HUES6 (cell line): ENCODE measurements around the gene GNAI3.
A peak's percentile ranks its signal among the peaks of the same experiment; 100 is the strongest.

Source experiments
- H3K27ac ChIP-seq: 2 replicates; pipeline ENCODE4 v1.7.0; 2013; ENCODE audit warnings: low read depth, mild to moderate bottlenecking, low read length, inconsistent platforms
- H3K27me3 ChIP-seq: 2 replicates; pipeline ENCODE4 v1.6.1; 2013; ENCODE audit warnings: low read length; ENCODE audit not compliant: control insufficient read depth, insufficient read depth
- H3K36me3 ChIP-seq: 2 replicates; pipeline ENCODE4 v1.6.1; 2013; ENCODE audit warnings: low read length; ENCODE audit not compliant: control insufficient read depth, insufficient read depth
- H3K4me1 ChIP-seq: 2 replicates; pipeline ENCODE4 v1.6.1; 2013; ENCODE audit warnings: low read length; ENCODE audit not compliant: control insufficient read depth, insufficient read depth
- H3K4me3 ChIP-seq: 2 replicates; pipeline ENCODE4 v1.5.1; 2013; ENCODE audit warnings: low read depth, low read length
- H3K9ac ChIP-seq: one replicate; pipeline ENCODE4 v1.6.1; 2013; ENCODE audit warnings: mild to moderate bottlenecking, low read length
- H3K9me3 ChIP-seq: 2 replicates; pipeline ENCODE4 v1.6.1; 2013; ENCODE audit warnings: low read depth, low read length; ENCODE audit not compliant: control insufficient read depth, insufficient read depth

The GNAI3 gene

GRCh38 chr1:109609881-109610280 is 61.5 kb downstream of the GNAI3 start:
- Histone ChIP-seq H3K9ac (no peak overlapping the region), H3K4me1 (peaks cover 16% of the 10 kb centered on the region), H3K4me3 (no peak overlapping the region), H3K36me3 (no peaks in the 10 kb centered on the region), H3K27me3 (no peaks in the 10 kb centered on the region), H3K27ac (no peak overlapping the region), H3K9me3 (no peaks in the 10 kb centered on the region)

- H3K27ac ChIP-seq = no peak overlapping the region
- H3K27me3 ChIP-seq = no peaks in the 10 kb centered on the region
- H3K9me3 ChIP-seq = no peaks in the 10 kb centered on the region
- peaks cover 16% of the 10 kb centered on the region for H3K4me1 ChIP-seq
- no peak overlapping the region for H3K9ac ChIP-seq
- no peak overlapping the region for H3K4me3 ChIP-seq
- H3K36me3 ChIP-seq = no peaks in the 10 kb centered on the region
These were observed 62.3 kb downstream of the GNAI3 start for GRCh38 chr1:109610609-109611307.

GRCh38 chr1:109611308-109611990 is 63.0 kb downstream of the GNAI3 start:
- Histone ChIP-seq H3K4me3 (no peak overlapping the region), H3K27ac (no peak overlapping the region), H3K36me3 (no peaks in the 10 kb centered on the region), H3K4me1 (peaks cover 16% of the 10 kb centered on the region), H3K9me3 (no peaks in the 10 kb centered on the region), H3K9ac (no peak overlapping the region), H3K27me3 (no peaks in the 10 kb centered on the region)

- H3K36me3 ChIP-seq = no peaks in the 10 kb centered on the region
- peaks cover 28% of the 10 kb centered on the region for H3K4me1 ChIP-seq
- H3K9me3 ChIP-seq = no peaks in the 10 kb centered on the region
- H3K27ac ChIP-seq = no peak overlapping the region
- H3K4me3 ChIP-seq = no peak overlapping the region
- H3K9ac ChIP-seq = no peak overlapping the region
- no peaks in the 10 kb centered on the region for H3K27me3 ChIP-seq
These were observed 65.1 kb downstream of the GNAI3 start for GRCh38 chr1:109613361-109614147.

- Histone ChIP-seq H3K27me3 (no peaks in the 10 kb centered on the region), H3K4me1 (peaks cover 24% of the 10 kb centered on the region), H3K4me3 (no peak overlapping the region), H3K27ac (no peak overlapping the region), H3K9me3 (no peaks in the 10 kb centered on the region), H3K9ac (no peak overlapping the region), H3K36me3 (no peaks in the 10 kb centered on the region)
These were observed 67.5 kb downstream of the GNAI3 start for GRCh38 chr1:109615879-109616278.

GRCh38 chr1:109616391-109616790 is 68.0 kb downstream of the GNAI3 start:
- Histone ChIP-seq H3K4me3 (no peak overlapping the region), H3K9me3 (no peaks in the 10 kb centered on the region), H3K36me3 (no peaks in the 10 kb centered on the region), H3K9ac (no peak overlapping the region), H3K27ac (no peak overlapping the region), H3K4me1 (peaks cover 25% of the 10 kb centered on the region), H3K27me3 (no peaks in the 10 kb centered on the region)

- no peak overlapping the region for H3K27ac ChIP-seq
- H3K4me1 ChIP-seq = peaks cover 29% of the 10 kb centered on the region
- H3K9me3 ChIP-seq = no peaks in the 10 kb centered on the region
- peak overlapping the region; percentile 1; the same call in 1 of the 2 replicates for H3K4me3 ChIP-seq
- no peaks in the 10 kb centered on the region for H3K36me3 ChIP-seq
- H3K9ac ChIP-seq = peak overlapping the region; percentile 16
- H3K27me3 ChIP-seq = no peaks in the 10 kb centered on the region
These were observed 68.9 kb downstream of the GNAI3 start for GRCh38 chr1:109617291-109617801.

- peak overlapping the region; percentile 51; the same call in 1 of the 2 replicates for H3K27ac ChIP-seq
- H3K36me3 ChIP-seq = no peaks in the 10 kb centered on the region
- H3K4me3 ChIP-seq = peak overlapping the region; percentile 93
- no peaks in the 10 kb centered on the region for H3K27me3 ChIP-seq
- H3K9ac ChIP-seq = peak overlapping the region; percentile 79
- H3K4me1 ChIP-seq = peaks cover 29% of the 10 kb centered on the region
- no peaks in the 10 kb centered on the region for H3K9me3 ChIP-seq
These were observed 70.5 kb downstream of the GNAI3 start for GRCh38 chr1:109618661-109619575.

GRCh38 chr1:109619576-109620400 is 71.4 kb downstream of the GNAI3 start, which contains the start of the genes AMPD2 and GNAT2:
Gene AMPD2, plus strand, starts transcription at chr1:109619837. Its CDS starts 1,339 bp downstream, at chr1:109621176.
Gene GNAT2, minus strand, starts transcription at chr1:109619616. Its CDS starts 6,746 bp downstream, at chr1:109612870.
- Histone ChIP-seq H3K27ac (peak within 1 kb of the TSS; percentile 51; the same call in 1 of the 2 replicates), H3K4me3 (peak within 1 kb of the TSS; percentile 93), H3K9me3 (no peaks in the 10 kb centered on the region), H3K27me3 (no peaks in the 10 kb centered on the region), H3K36me3 (no peaks in the 10 kb centered on the region), H3K9ac (peak within 1 kb of the TSS; percentile 85), H3K4me1 (peaks cover 36% of the 10 kb centered on the region)
